Mucosa of rectum (tissue), 2 donors: ENCODE results near the gene INPP4A.

ENCODE experiments used
- H3K27ac ChIP-seq, 2 donors: one replicate each; pipeline ENCODE4 v1.7.0; 2013; ENCODE audit warnings: inconsistent platforms in 2 of 2, low read depth in 2 of 2, low read length in 2 of 2
- H3K27me3 ChIP-seq, 2 donors: one replicate each; pipeline ENCODE4 v1.7.0; 2013; ENCODE audit warnings: low read length in 2 of 2; ENCODE audit not compliant: control insufficient read depth in 2 of 2, insufficient read depth in 2 of 2
- H3K36me3 ChIP-seq, 2 donors: one replicate each; pipeline ENCODE4 v1.7.0; 2013; ENCODE audit warnings: low read length in 2 of 2; ENCODE audit not compliant: control insufficient read depth in 2 of 2, insufficient read depth in 2 of 2
- H3K4me1 ChIP-seq, 2 donors: one replicate each; pipeline ENCODE4 v1.7.0; 2013; ENCODE audit warnings: low read length in 2 of 2, mild to moderate bottlenecking in 1 of 2; ENCODE audit not compliant: control insufficient read depth in 2 of 2, insufficient read depth in 2 of 2
- H3K4me3 ChIP-seq, 2 donors: one replicate each; pipeline ENCODE4 v1.7.0; 2013; ENCODE audit warnings: low read length in 2 of 2
- H3K9ac ChIP-seq, 2 donors: one replicate each; pipeline ENCODE4 v1.7.0; 2013; ENCODE audit warnings: low read length in 2 of 2, low read depth in 1 of 2, mild to moderate bottlenecking in 1 of 2
- H3K9me3 ChIP-seq, 2 donors: one replicate each; pipeline ENCODE4 v1.7.0; 2013; ENCODE audit warnings: low read length in 2 of 2; ENCODE audit not compliant: control insufficient read depth in 2 of 2
- donor health status: healthy.
- donor health status: Normal muscosa, but diverticular disease.

The INPP4A gene

GRCh38 chr2:98492441-98492840 is 47.8 kb downstream of the INPP4A start:
- H3K9ac ChIP-seq = no peak overlapping the region
- peaks cover 8 to 11% of the 10 kb centered on the region in 2 donors for H3K4me1 ChIP-seq
- H3K4me3 ChIP-seq = no peak overlapping the region
- H3K27ac ChIP-seq = no peak overlapping the region
- no peaks in the 10 kb centered on the region for H3K27me3 ChIP-seq
- H3K36me3 ChIP-seq = no peaks in the 10 kb centered on the region
- peaks cover 0 to 2% of the 10 kb centered on the region in 2 donors for H3K9me3 ChIP-seq

GRCh38 chr2:98494699-98495098 is 50.0 kb downstream of the INPP4A start:
- Histone ChIP-seq H3K4me3 (no peak overlapping the region), H3K36me3 (no peaks in the 10 kb centered on the region), H3K9ac (no peak overlapping the region), H3K27me3 (no peaks in the 10 kb centered on the region), H3K9me3 (peaks cover 0 to 2% of the 10 kb centered on the region in 2 donors), H3K27ac (no peak overlapping the region), H3K4me1 (peaks cover 3% of the 10 kb centered on the region in 2 donors)

- Histone ChIP-seq H3K4me1 (no peaks in the 10 kb centered on the region), H3K27me3 (no peaks in the 10 kb centered on the region), H3K27ac (no peak overlapping the region), H3K9ac (no peak overlapping the region), H3K4me3 (no peak overlapping the region), H3K36me3 (no peaks in the 10 kb centered on the region), H3K9me3 (peaks cover 0 to 2% of the 10 kb centered on the region in 2 donors)
These were observed 52.3 kb downstream of the INPP4A start for GRCh38 chr2:98496750-98497493.

GRCh38 chr2:98498703-98499440 is 54.2 kb downstream of the INPP4A start:
- Histone ChIP-seq H3K27ac (no peak overlapping the region), H3K4me1 (peaks cover 0 to 5% of the 10 kb centered on the region in 2 donors), H3K4me3 (no peak overlapping the region), H3K27me3 (no peaks in the 10 kb centered on the region), H3K36me3 (no peaks in the 10 kb centered on the region), H3K9ac (no peak overlapping the region), H3K9me3 (peaks cover 0 to 2% of the 10 kb centered on the region in 2 donors)

- H3K27ac ChIP-seq = no peak overlapping the region
- H3K4me1 ChIP-seq = peaks cover 5 to 12% of the 10 kb centered on the region in 2 donors
- H3K36me3 ChIP-seq = no peaks in the 10 kb centered on the region
These were observed 55.9 kb downstream of the INPP4A start for GRCh38 chr2:98500561-98500960.

GRCh38 chr2:98501223-98501622 is 56.6 kb downstream of the INPP4A start:
- Histone ChIP-seq H3K27me3 (no peaks in the 10 kb centered on the region), H3K4me3 (no peak overlapping the region), H3K4me1 (peaks cover 5 to 13% of the 10 kb centered on the region in 2 donors), H3K9ac (no peak overlapping the region), H3K27ac (no peak overlapping the region), H3K36me3 (no peaks in the 10 kb centered on the region), H3K9me3 (peaks cover 0 to 2% of the 10 kb centered on the region in 2 donors)

More at GRCh38 chr2:98500561-98500960, 55.9 kb downstream of the INPP4A start:
- Histone ChIP-seq H3K9me3 (peaks cover 0 to 2% of the 10 kb centered on the region in 2 donors), H3K9ac (no peak overlapping the region), H3K4me3 (no peak overlapping the region), H3K27me3 (no peaks in the 10 kb centered on the region)

- peaks cover 5 to 18% of the 10 kb centered on the region in 2 donors for H3K4me1 ChIP-seq
- H3K9me3 ChIP-seq = peaks cover 0 to under 1% of the 10 kb centered on the region in 2 donors
- H3K9ac ChIP-seq = no peak overlapping the region
- H3K4me3 ChIP-seq = no peak overlapping the region
- no peaks in the 10 kb centered on the region for H3K27me3 ChIP-seq
- no peak overlapping the region for H3K27ac ChIP-seq
- no peaks in the 10 kb centered on the region for H3K36me3 ChIP-seq
These were observed 57.2 kb downstream of the INPP4A start for GRCh38 chr2:98501876-98502275.

- Histone ChIP-seq H3K27me3 (no peaks in the 10 kb centered on the region), H3K36me3 (no peaks in the 10 kb centered on the region), H3K4me3 (no peak overlapping the region), H3K4me1 (peaks cover 5 to 22% of the 10 kb centered on the region in 2 donors), H3K27ac (no peak overlapping the region), H3K9ac (no peak overlapping the region), H3K9me3 (no peaks in the 10 kb centered on the region)
These were observed 58.1 kb downstream of the INPP4A start for GRCh38 chr2:98502556-98503335.

GRCh38 chr2:98503481-98504105 is 58.9 kb downstream of the INPP4A start:
- Histone ChIP-seq H3K36me3 (no peaks in the 10 kb centered on the region), H3K9me3 (no peaks in the 10 kb centered on the region), H3K9ac (no peak overlapping the region), H3K4me1 (peaks cover 5 to 24% of the 10 kb centered on the region in 2 donors), H3K27me3 (no peaks in the 10 kb centered on the region), H3K27ac (peak overlapping the region in 1 of 2 donors; percentile 1), H3K4me3 (no peak overlapping the region)
